Heart left ventricle (tissue), 16 donors: ENCODE results near the gene GCNT4. TPM values are rescaled to one million over a fixed set of nuclear protein-coding genes. Genes with fewer than 3 reads are reported as not detected.

ENCODE experiments used
- ATAC-seq, 4 donors: fragments of 200-7000 bp; cut with Tn5 transposase; one replicate each; pipeline ENCODE4 v1.9.1; 2020 to 2022; ENCODE audit warnings: moderate library complexity in 4 of 4, mild to moderate bottlenecking in 3 of 4, moderate number of reproducible peaks in 1 of 4
- DNase-seq, 5 donors: peaks; one replicate each; pipeline ENCODE4 v3.0.0-alpha.2; 2020
- H3K27ac ChIP-seq, 12 donors: fragments of 200-600 bp; sonication (generic) in 4 of 12; one replicate each; pipeline versions ENCODE4 v1.5.0 to v1.8.0; 2016 to 2022; ENCODE audit warnings: mild to moderate bottlenecking in 2 of 12
- H3K27me3 ChIP-seq, 9 donors: fragments of 200-600 bp; sonication (generic) in 2 of 9; one replicate each; pipeline versions ENCODE4 v1.5.1 to v1.8.0; 2016 to 2022; ENCODE audit warnings: mild to moderate bottlenecking in 3 of 9
- H3K36me3 ChIP-seq, 9 donors: fragments of 200-600 bp; sonication (generic) in 2 of 9; one replicate each; pipeline versions ENCODE4 v1.5.0 to v1.8.0; 2018 to 2022; ENCODE audit warnings: mild to moderate bottlenecking in 2 of 9
- H3K4me1 ChIP-seq, 12 donors: fragments of 200-600 bp; sonication (generic) in 4 of 12; one replicate each; pipeline versions ENCODE4 v1.5.0 to v1.8.0; 2016 to 2022; ENCODE audit warnings: mild to moderate bottlenecking in 3 of 12
- H3K4me3 ChIP-seq, 12 donors: fragments of 200-600 bp; sonication (generic) in 4 of 12; one replicate each; pipeline versions ENCODE4 v1.5.0 to v1.8.0; 2017 to 2022; ENCODE audit warnings: mild to moderate bottlenecking in 9 of 12, moderate library complexity in 4 of 12
- H3K9me3 ChIP-seq, 12 donors: fragments of 200-600 bp; sonication (generic) in 4 of 12; one replicate each; pipeline versions ENCODE4 v1.5.0 to v1.8.0; 2016 to 2022; ENCODE audit warnings: mild to moderate bottlenecking in 1 of 12
- POLR2A ChIP-seq, 2 donors: fragments of 450-650 bp; IDR thresholded peaks; one replicate each; pipeline ENCODE4 v1.6.1; 2017; ENCODE audit warnings: antibody characterized with exemption in 2 of 2, mild to moderate bottlenecking in 2 of 2, moderate library complexity in 2 of 2
- WGBS, 4 donors: extraction: QIAGEN DNeasy Blood & Tissue Kit in 2 of 4; methylation state at CpG; one replicate each; pipeline versions ENCODE4 v1.1.5 to v1.1.7; 2013 to 2018; 5-methylcytosine and 5-hydroxymethylcytosine counted together
- intact Hi-C, 10 donors: fragments of 100-400 bp; cut with DNase I; formaldehyde crosslinking; loops; one replicate each; pipeline versions ENCODE4 v1.11.1 to v1.14.2; 2022
- polyA plus RNA-seq, 2 donors: library from polyadenylated mRNA; stranded (reverse); fragments of 200-250 nt; gene quantifications; one replicate each; pipeline ENCODE4 v1.2.3, GENCODE V29; 2013
- total RNA-seq, 9 donors: library from RNA; depleted of rRNA in 2 of 9; stranded (reverse); fragments of >200 nt in 2 of 9; fragmentation: NEBNext Ultra II Directional in 3 of 9; extraction: Animal tissue kit (Norgen Biotek cat#: 25700) in 3 of 9; gene quantifications; one replicate each; pipeline versions ENCODE4 v1.1.0 to v1.2.4, GENCODE V29; 2016 to 2023
- TF ChIP-seq, protein P1 (sequence below), 12 donors: fragments of 200-600 bp; sonication (generic) in 4 of 12; IDR thresholded peaks; one replicate each; pipeline versions ENCODE4 v1.5.0 to v1.8.0; 2018 to 2022; ENCODE audit warnings: antibody characterized with exemption in 12 of 12, mild to moderate bottlenecking in 5 of 12
- donor health status: ischemic (EF 13 %, LVEDD 7.1; RV severe dilation, severe dysfunction).
- donor health status: healthy with polysubstance abuse.
- donor health status: DM: no; HTN: yes; CAD: no.
- donor health status: DM: no; HTN: no; CAD: no.
- donor health status: ischemic (EF 25% LVEDD 6.9; RV normal size, moderate dysfunction).
- donor health status: ischemic (EF 25% LVEDD 5.7; RV mildly dilated, moderate dysfunction).
- donor health status: healthy.
- donor health status: DM: yes; HTN: yes; CAD: no.
- donor health status: ischemic (EF 35%, LVEDD 5.7; RV mildly dilated, moderate dysfunction).
- donor health status: nonischemic (EF 11% LVEDD 7.7; RV severe dilation, severe dysfunction).
- donor health status: DM: yes; HTN: yes; CAD: no.
- donor health status: PGD.
- donor health status: ischemic (EF 29% LVEDD 5.4; RV normal size, mild dysfunction).
- donor health status: nonischemic (EF 23%, LVEDD 6.1; RV moderate dilation, normal function).

The GCNT4 gene
- total and polyA plus RNA-seq, 11 donors, result 0.07 to 0.60 (median 0.37) TPM

- Histone ChIP-seq H3K4me3 (no peak overlapping the region), H3K27me3 (no peaks in the 10 kb centered on the region), H3K36me3 (no peaks in the 10 kb centered on the region), H3K27ac (no peak overlapping the region), H3K4me1 (no peaks in the 10 kb centered on the region), H3K9me3 (peaks cover 0 to 10% (median 0%) of the 10 kb centered on the region in 12 donors)
- TF ChIP-seq POLR2A (IDR thresholded peaks at IDR 0.05), result no peak
- TF ChIP-seq, protein P1, sequence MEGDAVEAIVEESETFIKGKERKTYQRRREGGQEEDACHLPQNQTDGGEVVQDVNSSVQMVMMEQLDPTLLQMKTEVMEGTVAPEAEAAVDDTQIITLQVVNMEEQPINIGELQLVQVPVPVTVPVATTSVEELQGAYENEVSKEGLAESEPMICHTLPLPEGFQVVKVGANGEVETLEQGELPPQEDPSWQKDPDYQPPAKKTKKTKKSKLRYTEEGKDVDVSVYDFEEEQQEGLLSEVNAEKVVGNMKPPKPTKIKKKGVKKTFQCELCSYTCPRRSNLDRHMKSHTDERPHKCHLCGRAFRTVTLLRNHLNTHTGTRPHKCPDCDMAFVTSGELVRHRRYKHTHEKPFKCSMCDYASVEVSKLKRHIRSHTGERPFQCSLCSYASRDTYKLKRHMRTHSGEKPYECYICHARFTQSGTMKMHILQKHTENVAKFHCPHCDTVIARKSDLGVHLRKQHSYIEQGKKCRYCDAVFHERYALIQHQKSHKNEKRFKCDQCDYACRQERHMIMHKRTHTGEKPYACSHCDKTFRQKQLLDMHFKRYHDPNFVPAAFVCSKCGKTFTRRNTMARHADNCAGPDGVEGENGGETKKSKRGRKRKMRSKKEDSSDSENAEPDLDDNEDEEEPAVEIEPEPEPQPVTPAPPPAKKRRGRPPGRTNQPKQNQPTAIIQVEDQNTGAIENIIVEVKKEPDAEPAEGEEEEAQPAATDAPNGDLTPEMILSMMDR (IDR thresholded peaks at IDR 0.05), result no peak
- no peak for DNase-seq
- intact Hi-C loops, result no loop called here
- no peak for ATAC-seq
Observed at GRCh38 chr5:75010838-75011237, 41.5 kb downstream of the GCNT4 start.

DNA sequence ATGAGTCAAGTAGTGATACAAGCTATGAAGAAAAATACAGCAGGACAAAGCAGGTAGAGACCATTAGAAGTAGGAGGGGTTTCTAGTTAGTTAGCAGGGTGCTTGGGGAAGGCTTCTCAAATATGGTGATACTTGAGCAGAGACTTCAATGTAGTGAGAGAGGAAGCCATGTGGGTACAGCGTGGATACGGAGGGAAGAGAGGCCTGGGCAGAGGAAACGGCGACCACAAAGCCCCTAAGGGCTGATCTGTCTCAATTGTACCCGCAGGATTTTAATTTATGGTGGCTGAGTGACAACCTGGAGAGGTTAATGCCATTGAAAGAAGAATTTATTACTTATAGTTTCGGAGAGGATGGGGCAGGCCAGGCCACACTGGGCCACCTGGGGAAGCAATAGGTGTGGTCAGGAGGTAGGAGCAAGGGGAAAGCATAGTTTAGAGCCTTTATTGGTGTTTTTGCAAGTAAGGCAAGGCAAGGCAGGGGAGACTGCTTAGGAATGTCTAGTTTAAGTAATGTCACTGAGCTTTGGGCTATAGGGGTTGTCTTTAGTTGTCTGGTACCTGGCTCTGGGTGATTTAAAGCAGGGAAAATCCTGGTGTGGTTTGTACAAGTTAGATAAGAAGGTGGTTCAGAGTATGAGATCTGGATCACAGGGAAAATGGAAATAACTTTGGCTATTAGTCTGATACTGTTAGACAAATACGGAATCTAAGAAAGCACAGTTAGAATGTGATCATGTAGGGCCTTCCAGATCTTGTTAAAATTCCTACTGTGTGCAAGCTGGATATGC lies 42.6 kb downstream of the GCNT4 start:
- Histone ChIP-seq H3K9me3 (peaks cover 0 to 16% (median 0%) of the 10 kb centered on the region in 12 donors), H3K4me3 (no peak overlapping the region), H3K36me3 (no peaks in the 10 kb centered on the region), H3K27me3 (no peaks in the 10 kb centered on the region), H3K27ac (no peak overlapping the region), H3K4me1 (no peaks in the 10 kb centered on the region)
- TF ChIP-seq, protein P1 (IDR thresholded peaks at IDR 0.05), result no peak
- no peak for TF ChIP-seq POLR2A (IDR thresholded peaks at IDR 0.05)
- WGBS, 4 donors, result 64 to 82% (median 72%) methylated on average over 7 of the region's 7 CpGs
- intact Hi-C loops, result no loop called here
- DNase-seq (no peak), ATAC-seq (no peak)

- DNase-seq (no peak), ATAC-seq (no peak)
- intact Hi-C loops, result no loop called here
- H3K4me3 ChIP-seq, result no peak overlapping the region
- H3K9me3 ChIP-seq, result peaks cover 0 to 17% (median 0%) of the 10 kb centered on the region in 12 donors
- H3K27ac ChIP-seq, result no peak overlapping the region
- WGBS, 4 donors, result 60 to 66% (median 64%) methylated on average over 10 of the region's 10 CpGs
- no peaks in the 10 kb centered on the region for H3K4me1 ChIP-seq
- TF ChIP-seq, protein P1 (IDR thresholded peaks at IDR 0.05), result no peak
- TF ChIP-seq POLR2A (IDR thresholded peaks at IDR 0.05), result no peak
- H3K27me3 ChIP-seq, result no peaks in the 10 kb centered on the region
- H3K36me3 ChIP-seq, result no peaks in the 10 kb centered on the region
Observed at GRCh38 chr5:75006865-75007822, 45.2 kb downstream of the GCNT4 start.

DNA sequence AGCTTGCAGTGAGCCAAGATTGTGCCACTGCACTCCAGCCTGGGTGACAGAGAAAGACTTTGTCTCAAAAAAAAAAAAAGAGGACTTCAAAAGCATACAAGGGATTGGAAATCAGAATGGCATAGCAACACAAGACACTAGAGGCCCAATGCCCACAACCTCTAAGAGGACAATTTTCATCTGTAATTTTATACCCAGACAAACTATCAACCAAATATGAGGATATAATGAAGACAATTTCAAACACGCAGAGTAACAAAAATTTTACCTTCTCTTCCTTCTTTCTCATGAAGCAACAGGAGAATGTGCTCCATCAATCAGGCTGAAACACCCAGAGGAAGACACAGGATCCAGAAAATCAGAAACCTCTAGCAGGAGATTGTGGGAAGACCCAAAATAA lies 46.8 kb downstream of the GCNT4 start:
- Histone ChIP-seq H3K27me3 (no peaks in the 10 kb centered on the region), H3K4me3 (no peak overlapping the region), H3K36me3 (no peaks in the 10 kb centered on the region), H3K9me3 (peaks cover 0 to 17% (median 0%) of the 10 kb centered on the region in 12 donors), H3K4me1 (no peaks in the 10 kb centered on the region), H3K27ac (no peak overlapping the region)
- 35 to 94% (median 70%) methylated on average over 1 of the region's 1 CpG for WGBS, 4 donors
- no peak for DNase-seq
- intact Hi-C loops, result no loop called here
- no peak for ATAC-seq
- TF ChIP-seq POLR2A (IDR thresholded peaks at IDR 0.05), result no peak
- TF ChIP-seq, protein P1 (IDR thresholded peaks at IDR 0.05), result no peak
